ENCODE data around the gene RND1.
A peak's percentile ranks its signal among the peaks of the same experiment; 100 is the strongest.

Gene RND1

GRCh38 chr12:48817873-48818830 lies 47.5 kb downstream of the RND1 start, which contains the start of gene CACNB3:
CACNB3 (plus strand) TSS chr12:48818496; CDS start chr12:48818930, 434 bp downstream.
- peak within 1 kb of the TSS; percentile 90 for H3K4me3 ChIP-seq (ENCODE audit: low read depth, low read length)
- peaks cover 5% of the 10 kb centered on the region for H3K79me2 ChIP-seq (ENCODE audit: control insufficient read depth, insufficient read depth, low read length, unreplicated experiment)
- H3K4me1 ChIP-seq (ENCODE audit: control insufficient read depth, insufficient read depth, low read length, unreplicated experiment): peaks cover 23% of the 10 kb centered on the region
- H3K27ac ChIP-seq (ENCODE audit: low read depth, low read length): no peak within 1 kb of the TSS
- H3K27me3 ChIP-seq (ENCODE audit: insufficient read depth, low read length): no peaks in the 10 kb centered on the region
- peak within 1 kb of the TSS; percentile 76 for H2AFZ ChIP-seq (ENCODE audit: low read length, unreplicated experiment)
- no peaks in the 10 kb centered on the region for H3K36me3 ChIP-seq (ENCODE audit: insufficient read depth, low read length)

DNA sequence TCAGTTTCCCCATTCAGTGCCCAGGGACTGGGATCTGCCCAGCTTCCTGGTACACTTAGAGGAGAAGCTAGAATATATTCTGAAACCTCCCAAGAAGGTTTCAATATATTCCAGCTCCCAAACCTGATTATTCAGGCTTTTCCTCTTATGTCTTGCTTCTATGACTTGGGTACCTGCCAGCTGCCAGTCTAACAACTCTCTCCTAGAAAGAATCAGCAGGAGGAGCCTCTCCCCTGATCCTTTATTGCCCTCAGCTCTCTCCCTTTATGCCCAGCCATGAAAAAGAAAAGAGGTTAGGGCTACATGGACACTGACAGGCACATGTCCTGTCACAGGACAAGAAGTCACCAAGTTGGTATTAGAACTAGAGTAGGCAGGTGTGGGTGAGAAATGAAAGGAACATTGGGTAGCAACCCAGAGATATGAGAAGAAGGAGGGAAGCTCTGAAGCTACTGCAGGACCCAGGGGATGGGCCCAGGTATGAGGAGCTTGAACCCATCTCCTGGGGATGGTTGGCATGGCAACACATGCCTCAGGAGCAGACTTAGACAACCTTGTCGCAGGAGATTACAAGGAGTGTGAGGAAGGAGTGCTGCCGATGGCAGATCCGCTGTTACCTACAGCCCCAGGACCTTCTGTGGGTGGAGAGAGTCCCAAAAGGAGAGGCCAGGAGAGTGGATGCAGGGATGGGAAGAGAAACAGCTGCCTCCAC lies 49.4 kb downstream of the RND1 start:
- H3K4me3 ChIP-seq (ENCODE audit: low read depth, low read length): peak overlapping the region; percentile 85
- peaks cover 5% of the 10 kb centered on the region for H3K79me2 ChIP-seq (ENCODE audit: control insufficient read depth, insufficient read depth, low read length, unreplicated experiment)
- H3K4me1 ChIP-seq (ENCODE audit: control insufficient read depth, insufficient read depth, low read length, unreplicated experiment): peaks cover 30% of the 10 kb centered on the region
- H3K27ac ChIP-seq (ENCODE audit: low read depth, low read length): no peak overlapping the region
- peak overlapping the region; percentile 87 for H2AFZ ChIP-seq (ENCODE audit: low read length, unreplicated experiment)
- no peaks in the 10 kb centered on the region for H3K27me3 ChIP-seq (ENCODE audit: insufficient read depth, low read length)
- no peaks in the 10 kb centered on the region for H3K36me3 ChIP-seq (ENCODE audit: insufficient read depth, low read length)

DNA sequence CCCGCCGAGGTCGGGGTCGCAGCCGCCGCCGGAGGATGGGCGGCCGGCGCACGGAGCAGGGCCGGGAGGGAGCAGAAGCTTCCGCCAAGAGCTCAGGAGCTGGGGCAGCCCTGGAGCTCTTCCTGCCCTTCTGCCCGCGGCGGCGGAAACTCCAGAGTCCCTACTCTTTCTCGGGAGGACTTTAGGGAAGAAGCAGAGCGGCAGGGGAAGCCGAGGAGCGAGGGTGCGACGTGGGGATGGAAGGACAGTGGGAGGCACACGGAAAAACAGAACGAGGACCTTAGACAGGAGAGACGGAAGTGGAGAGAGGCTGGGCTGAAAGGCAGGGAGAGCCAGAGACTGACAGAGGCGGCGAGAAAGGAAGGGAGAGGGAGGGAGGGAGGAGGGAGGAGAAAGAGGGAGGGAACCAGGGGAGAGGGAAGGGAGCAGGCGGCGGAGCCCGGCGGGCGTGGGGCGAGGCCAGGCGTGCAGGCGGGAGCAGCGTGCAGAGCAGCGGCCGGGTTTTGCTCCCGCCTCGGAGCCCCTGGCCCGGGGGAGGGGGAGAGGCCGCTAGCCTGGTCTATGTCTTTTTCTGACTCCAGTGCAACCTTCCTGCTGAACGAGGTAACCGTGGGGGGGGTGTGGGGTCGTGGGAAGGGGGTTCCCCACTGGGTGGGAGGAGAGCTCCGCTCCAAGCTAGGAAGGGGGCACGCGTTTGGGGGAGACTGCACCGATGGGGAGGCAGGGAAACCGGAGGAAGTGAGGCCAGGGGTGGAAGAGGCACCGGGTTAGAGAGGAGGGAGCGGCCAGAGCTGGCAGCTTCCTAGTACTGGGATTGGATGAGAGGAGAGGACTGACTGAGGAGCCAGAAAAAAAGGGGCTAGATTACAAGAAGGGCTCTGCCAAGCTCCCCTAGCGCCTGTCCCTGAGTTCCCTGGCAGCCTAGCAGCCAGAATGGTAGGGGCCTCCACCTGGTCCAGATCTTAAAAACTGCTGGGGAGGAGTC lies 50.3 kb downstream of the RND1 start:
- H3K4me1 ChIP-seq (ENCODE audit: control insufficient read depth, insufficient read depth, low read length, unreplicated experiment): peaks cover 39% of the 10 kb centered on the region
- peak overlapping the region; percentile 87 for H2AFZ ChIP-seq (ENCODE audit: low read length, unreplicated experiment)
- no peaks in the 10 kb centered on the region for H3K27me3 ChIP-seq (ENCODE audit: insufficient read depth, low read length)
- peak overlapping the region; percentile 28 for H3K27ac ChIP-seq (ENCODE audit: low read depth, low read length)
- no peaks in the 10 kb centered on the region for H3K36me3 ChIP-seq (ENCODE audit: insufficient read depth, low read length)
- H3K79me2 ChIP-seq (ENCODE audit: control insufficient read depth, insufficient read depth, low read length, unreplicated experiment): peaks cover 5% of the 10 kb centered on the region
- peak overlapping the region; percentile 85 for H3K4me3 ChIP-seq (ENCODE audit: low read depth, low read length)

DNA sequence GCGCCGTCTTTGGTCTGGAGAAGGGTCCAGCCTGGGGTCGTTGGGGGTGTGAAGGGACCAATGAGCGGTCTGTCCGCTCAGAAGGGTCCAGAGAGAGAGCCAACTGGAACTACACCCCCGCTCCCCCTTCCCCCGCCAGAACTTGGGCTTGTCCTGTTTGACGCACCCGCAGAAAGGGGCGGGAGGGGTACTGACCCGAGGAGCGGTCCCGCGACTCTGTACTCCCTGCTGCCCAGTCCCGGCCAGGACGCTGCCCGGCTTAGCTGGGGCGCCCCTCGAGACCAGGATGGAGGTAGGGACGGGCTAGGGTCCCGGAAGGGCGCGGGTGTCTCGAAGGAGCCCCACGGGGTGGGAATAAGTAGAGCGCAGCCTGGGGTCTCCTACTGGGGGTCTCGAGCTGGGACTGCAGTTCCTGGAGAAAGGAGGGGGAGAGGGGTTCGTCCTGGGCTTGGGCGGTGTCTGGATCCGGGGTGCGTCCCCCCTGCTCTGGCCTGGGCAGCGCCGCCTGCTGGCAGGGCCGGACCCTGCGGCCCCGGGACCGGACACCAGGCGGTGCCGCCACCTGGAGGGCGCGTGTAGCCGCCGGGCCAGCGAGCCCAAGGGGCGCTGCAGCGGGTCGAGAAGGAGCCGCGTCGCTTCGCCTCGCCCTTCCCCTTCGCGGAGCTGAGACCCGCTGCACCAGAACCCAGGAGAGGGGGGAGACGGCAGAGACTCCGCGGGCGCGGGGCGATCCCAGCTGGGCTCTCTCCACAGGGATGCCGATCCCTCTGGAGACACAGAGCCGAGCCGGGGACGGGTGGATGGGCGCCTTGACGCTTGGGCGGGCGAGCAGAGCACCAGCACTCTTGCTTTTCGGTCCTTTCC lies 51.2 kb downstream of the RND1 start:
- Histone ChIP-seq H3K27ac (ENCODE audit: low read depth, low read length) (no peak overlapping the region), H3K27me3 (ENCODE audit: insufficient read depth, low read length) (no peaks in the 10 kb centered on the region), H3K79me2 (ENCODE audit: control insufficient read depth, insufficient read depth, low read length, unreplicated experiment) (peaks cover 5% of the 10 kb centered on the region), H2AFZ (ENCODE audit: low read length, unreplicated experiment) (peak overlapping the region; percentile 98), H3K4me3 (ENCODE audit: low read depth, low read length) (peak overlapping the region; percentile 85), H3K4me1 (ENCODE audit: control insufficient read depth, insufficient read depth, low read length, unreplicated experiment) (peaks cover 39% of the 10 kb centered on the region), H3K36me3 (ENCODE audit: insufficient read depth, low read length) (no peaks in the 10 kb centered on the region)

DNA sequence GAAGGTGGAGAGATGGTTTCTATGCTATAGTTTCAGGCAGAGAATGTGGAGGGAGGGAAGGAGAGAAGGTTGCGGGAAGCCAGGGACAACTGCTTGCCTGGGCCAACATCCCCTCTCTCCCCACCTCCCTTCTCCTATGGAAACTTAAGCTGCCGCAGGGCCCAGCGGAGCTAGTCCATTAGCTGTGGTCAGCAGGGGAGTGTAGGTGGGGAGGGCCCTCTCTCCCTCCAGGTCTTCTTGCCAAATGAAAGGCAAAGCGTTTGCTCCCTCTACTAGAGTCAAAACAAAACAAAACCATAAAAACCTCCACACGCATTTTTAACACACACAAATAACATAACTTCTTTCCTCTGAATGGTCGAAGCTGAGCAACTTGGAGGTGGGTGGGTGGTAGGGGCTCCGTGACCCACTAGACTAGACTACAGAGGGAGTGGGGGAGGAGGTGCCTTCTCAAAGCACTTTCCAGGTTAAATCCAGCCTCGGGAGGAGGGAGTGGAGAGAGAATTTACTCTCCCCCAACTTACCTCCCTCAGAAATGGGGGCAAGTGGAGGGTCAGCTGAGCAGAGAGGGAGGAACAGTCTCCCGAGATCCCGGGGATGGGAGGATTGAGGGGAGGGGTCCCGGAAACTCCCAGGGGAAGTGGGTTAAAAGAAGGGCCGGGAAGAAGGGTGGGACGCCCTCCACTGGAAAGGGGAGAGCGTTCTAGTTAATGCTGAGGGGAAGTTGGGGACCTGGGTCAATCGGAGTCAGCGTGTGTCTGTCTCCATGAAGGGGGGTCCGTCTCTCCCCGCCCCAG lies 52.0 kb downstream of the RND1 start:
- H2AFZ ChIP-seq (ENCODE audit: low read length, unreplicated experiment): peak overlapping the region; percentile 98
- H3K36me3 ChIP-seq (ENCODE audit: insufficient read depth, low read length): no peaks in the 10 kb centered on the region
- H3K4me1 ChIP-seq (ENCODE audit: control insufficient read depth, insufficient read depth, low read length, unreplicated experiment): peaks cover 34% of the 10 kb centered on the region
- H3K79me2 ChIP-seq (ENCODE audit: control insufficient read depth, insufficient read depth, low read length, unreplicated experiment): peaks cover 5% of the 10 kb centered on the region
- peak overlapping the region; percentile 85 for H3K4me3 ChIP-seq (ENCODE audit: low read depth, low read length)
- H3K27me3 ChIP-seq (ENCODE audit: insufficient read depth, low read length): no peaks in the 10 kb centered on the region
- H3K27ac ChIP-seq (ENCODE audit: low read depth, low read length): no peak overlapping the region

- no peak overlapping the region for H3K4me3 ChIP-seq (ENCODE audit: low read depth, low read length)
- H3K27me3 ChIP-seq (ENCODE audit: insufficient read depth, low read length): no peaks in the 10 kb centered on the region
- H3K4me1 ChIP-seq (ENCODE audit: control insufficient read depth, insufficient read depth, low read length, unreplicated experiment): peaks cover 31% of the 10 kb centered on the region
- peaks cover 5% of the 10 kb centered on the region for H3K79me2 ChIP-seq (ENCODE audit: control insufficient read depth, insufficient read depth, low read length, unreplicated experiment)
- no peaks in the 10 kb centered on the region for H3K36me3 ChIP-seq (ENCODE audit: insufficient read depth, low read length)
- H3K27ac ChIP-seq (ENCODE audit: low read depth, low read length): no peak overlapping the region
- no peak overlapping the region for H2AFZ ChIP-seq (ENCODE audit: low read length, unreplicated experiment)
Measured at GRCh38 chr12:48812389-48812788, 53.3 kb downstream of the RND1 start.

GRCh38 chr12:48811437-48812090 lies 54.1 kb downstream of the RND1 start:
- Histone ChIP-seq H3K27ac (ENCODE audit: low read depth, low read length) (peak overlapping the region; percentile 2; the same call in 1 of the 2 replicates), H3K79me2 (ENCODE audit: control insufficient read depth, insufficient read depth, low read length, unreplicated experiment) (peaks cover 5% of the 10 kb centered on the region), H3K4me1 (ENCODE audit: control insufficient read depth, insufficient read depth, low read length, unreplicated experiment) (peaks cover 29% of the 10 kb centered on the region), H3K4me3 (ENCODE audit: low read depth, low read length) (no peak overlapping the region), H2AFZ (ENCODE audit: low read length, unreplicated experiment) (no peak overlapping the region), H3K36me3 (ENCODE audit: insufficient read depth, low read length) (no peaks in the 10 kb centered on the region), H3K27me3 (ENCODE audit: insufficient read depth, low read length) (no peaks in the 10 kb centered on the region)

DNA sequence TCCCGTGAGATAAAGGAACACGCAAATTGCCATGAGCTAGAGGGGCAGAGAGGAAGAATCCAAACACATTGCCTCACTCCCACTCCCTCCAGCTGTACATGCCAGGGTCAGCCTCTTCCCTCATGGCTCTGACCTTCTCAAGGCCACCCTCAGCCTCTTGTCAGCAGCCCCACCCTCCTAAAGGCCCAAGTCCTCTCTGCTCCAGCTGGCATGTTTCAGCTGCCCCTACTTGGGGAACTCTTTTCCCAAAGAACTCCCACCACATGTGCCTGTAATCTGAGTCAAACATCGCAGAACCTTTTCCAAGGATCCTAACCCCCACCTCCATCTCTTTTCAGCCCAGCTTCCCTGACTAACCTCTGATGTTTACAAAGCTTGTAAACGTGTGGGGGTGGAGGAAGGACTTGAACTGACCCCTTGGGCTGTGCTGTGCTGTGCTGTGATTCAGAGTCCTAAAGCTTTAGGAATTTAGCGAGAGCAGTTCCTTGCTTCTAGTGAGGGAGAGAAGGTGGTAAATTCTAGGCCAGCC lies 54.7 kb downstream of the RND1 start:
- no peak overlapping the region for H3K4me3 ChIP-seq (ENCODE audit: low read depth, low read length)
- no peaks in the 10 kb centered on the region for H3K36me3 ChIP-seq (ENCODE audit: insufficient read depth, low read length)
- H3K27me3 ChIP-seq (ENCODE audit: insufficient read depth, low read length): no peaks in the 10 kb centered on the region
- peaks cover 23% of the 10 kb centered on the region for H3K4me1 ChIP-seq (ENCODE audit: control insufficient read depth, insufficient read depth, low read length, unreplicated experiment)
- H3K79me2 ChIP-seq (ENCODE audit: control insufficient read depth, insufficient read depth, low read length, unreplicated experiment): peaks cover 5% of the 10 kb centered on the region
- H3K27ac ChIP-seq (ENCODE audit: low read depth, low read length): peak overlapping the region; percentile 2; the same call in 1 of the 2 replicates
- no peak overlapping the region for H2AFZ ChIP-seq (ENCODE audit: low read length, unreplicated experiment)
